CD4-positive, alpha-beta T cell (primary cell): ENCODE results near the gene OR2A14. TPM values are rescaled to one million over a fixed set of nuclear protein-coding genes. Genes with fewer than 3 reads are reported as not detected.
"Not testable (repeated sequence)": the region's sequence is repeated elsewhere in the genome, so short reads cannot be mapped to it uniquely, and the experiment has no call there.

Experiments used
- ATAC-seq: fragments of 200-7000 bp; cut with Tn5 transposase; one replicate; pipeline ENCODE4 v1.10.0; 2022; ENCODE audit warnings: mild to moderate bottlenecking; ENCODE audit not compliant: poor library complexity
- CTCF ChIA-PET: fragments of 350-600 bp; sonication (Branson Sonifier 250); formaldehyde crosslinking; loops from one replicate; lab custom pipeline; 2021; ENCODE audit warnings: antibody characterized with exemption, inconsistent platforms; lab: Charles Lee
- POLR2A ChIA-PET: fragments of 350-600 bp; sonication (Branson Sonifier 250); formaldehyde crosslinking; loops from one replicate; lab custom pipeline; 2021; ENCODE audit warnings: antibody characterized with exemption, inconsistent platforms; lab: Charles Lee
- DNase-seq, 14 experiments: peaks; one replicate each; pipeline ENCODE4 v3.0.0-alpha.2; 2013 to 2020; ENCODE audit warnings: mixed read lengths in 2 of 14
- H3K27ac ChIP-seq, 2 donors: one replicate each; pipeline versions ENCODE4 v1.5.1 to v1.7.0; 2013; ENCODE audit warnings: low read length in 2 of 2, low read depth in 1 of 2, mild to moderate bottlenecking in 1 of 2
- H3K27me3 ChIP-seq, 2 experiments: 1 replicate in 1 of 2; 2 replicates in 1 of 2; pipeline versions ENCODE4 v1.6.1 to v1.7.0; 2013; ENCODE audit warnings: low read length in 2 of 2, control low read depth in 1 of 2, mild to moderate bottlenecking in 1 of 2, moderate library complexity in 1 of 2; ENCODE audit not compliant: insufficient read depth in 2 of 2, control insufficient read depth in 1 of 2
- H3K36me3 ChIP-seq: one replicate; pipeline ENCODE4 v1.6.1; 2013; ENCODE audit warnings: low read length, control low read depth; ENCODE audit not compliant: insufficient read depth
- H3K4me1 ChIP-seq: one replicate; pipeline ENCODE4 v1.6.1; 2013; ENCODE audit warnings: low read length, control low read depth; ENCODE audit not compliant: insufficient read depth
- H3K4me3 ChIP-seq: one replicate; pipeline ENCODE4 v1.5.1; 2013; ENCODE audit warnings: mild to moderate bottlenecking, low read length, moderate library complexity
- H3K9me3 ChIP-seq, 2 experiments: 1 replicate in 1 of 2; 2 replicates in 1 of 2; pipeline versions ENCODE4 v1.6.1 to v1.7.0; 2013; ENCODE audit warnings: low read length in 2 of 2, mild to moderate bottlenecking in 2 of 2, control low read depth in 1 of 2, moderate library complexity in 1 of 2; ENCODE audit not compliant: control insufficient read depth in 1 of 2, insufficient read depth in 1 of 2
- H3K27ac Mint-ChIP-seq: one replicate; pipeline ENCODE4 v1.8.0; 2020; ENCODE audit warnings: mixed read lengths
- H3K27me3 Mint-ChIP-seq: one replicate; pipeline ENCODE4 v1.8.0; 2021; ENCODE audit warnings: mixed read lengths
- H3K36me3 Mint-ChIP-seq: one replicate; pipeline ENCODE4 v1.8.0; 2021; ENCODE audit warnings: low read depth, mixed read lengths
- H3K4me1 Mint-ChIP-seq: one replicate; pipeline ENCODE4 v1.8.0; 2021; ENCODE audit warnings: low read depth, mixed read lengths
- H3K4me3 Mint-ChIP-seq: one replicate; pipeline ENCODE4 v1.8.0; 2020; ENCODE audit warnings: mild to moderate bottlenecking, mixed read lengths
- H3K9me3 Mint-ChIP-seq: one replicate; pipeline ENCODE4 v1.8.0; 2020; ENCODE audit warnings: mixed read lengths
- intact Hi-C, 2 experiments: fragments of 100-400 bp; cut with DNase I in 1 of 2; cut with micrococcal nuclease in 1 of 2; formaldehyde crosslinking; loops; one replicate each; pipeline versions ENCODE4 v1.15.1 to v1.9.0; 2023 to 2025; cut with DNase I, micrococcal nuclease
- total RNA-seq, 174 experiments: library from RNA in 2 of 174; stranded (reverse) in 2 of 174; gene quantifications; one replicate each; pipeline ENCODE4 v1.2.3 and lab custom pipeline; 2021 to 2026
- TF ChIP-seq, protein P1 (sequence below): fragments of 200-600 bp; IDR thresholded peaks from one replicate; pipeline ENCODE4 v1.8.0; 2022; ENCODE audit warnings: antibody characterized with exemption, mild to moderate bottlenecking

The OR2A14 gene
- total RNA-seq, 2 experiments from 2014 or later, result not detected

DNA sequence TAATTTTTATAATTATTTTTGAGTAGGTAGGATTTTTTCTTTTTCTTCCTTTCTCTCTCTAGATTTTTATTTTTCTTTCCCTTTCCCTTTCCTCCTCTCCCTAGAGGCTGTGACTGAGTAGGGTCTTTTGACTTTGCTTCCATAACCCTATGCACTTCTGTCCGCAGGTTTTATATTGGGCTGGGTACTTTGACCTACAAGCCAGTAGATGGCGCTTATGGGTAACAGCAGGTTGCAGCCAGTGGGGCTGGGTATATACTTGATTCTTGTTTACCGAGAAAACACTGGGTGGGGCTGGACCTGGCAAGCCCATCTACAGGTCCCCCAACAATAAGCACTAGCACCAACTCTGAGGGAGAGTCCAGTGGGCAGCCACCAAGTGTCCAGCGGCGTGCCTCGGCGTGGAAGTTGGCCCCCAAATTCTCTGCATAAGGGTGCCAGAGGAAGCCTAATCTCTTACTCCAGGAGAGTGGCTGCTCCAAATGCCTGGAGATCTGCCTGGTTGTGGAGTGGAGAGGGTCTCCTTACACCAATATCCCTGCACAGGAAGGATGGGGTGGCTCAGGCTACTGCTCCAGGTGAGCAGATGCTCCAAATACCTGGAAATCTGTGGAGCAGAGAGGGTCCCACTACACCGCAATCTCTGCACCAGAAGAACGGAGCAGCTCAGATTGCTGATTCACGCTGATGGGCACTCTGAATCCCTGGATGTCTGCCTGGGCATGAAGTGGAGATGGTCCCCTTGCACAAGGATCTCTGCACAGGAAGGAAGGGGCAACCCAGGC lies 55.6 kb downstream of the OR2A14 start:
- H3K4me3 Mint-ChIP-seq, H3K9me3 Mint-ChIP-seq, H3K27ac ChIP-seq, H3K27ac Mint-ChIP-seq, H3K9me3 ChIP-seq, H3K27me3 ChIP-seq, H3K4me1 Mint-ChIP-seq, CTCF ChIA-PET, H3K4me1 ChIP-seq, POLR2A ChIA-PET, H3K4me3 ChIP-seq, H3K36me3 ChIP-seq, H3K36me3 Mint-ChIP-seq: not testable (repeated sequence)
- ATAC-seq, result peak; percentile 97
- peaks cover 11% of the 10 kb centered on the region for H3K27me3 Mint-ChIP-seq
- intact Hi-C loops, result loop anchor here (5.0 kb wide), 1 partner anchor 214 kb away; no protein-coding TSS in a partner anchor
- TF ChIP-seq, protein P1, sequence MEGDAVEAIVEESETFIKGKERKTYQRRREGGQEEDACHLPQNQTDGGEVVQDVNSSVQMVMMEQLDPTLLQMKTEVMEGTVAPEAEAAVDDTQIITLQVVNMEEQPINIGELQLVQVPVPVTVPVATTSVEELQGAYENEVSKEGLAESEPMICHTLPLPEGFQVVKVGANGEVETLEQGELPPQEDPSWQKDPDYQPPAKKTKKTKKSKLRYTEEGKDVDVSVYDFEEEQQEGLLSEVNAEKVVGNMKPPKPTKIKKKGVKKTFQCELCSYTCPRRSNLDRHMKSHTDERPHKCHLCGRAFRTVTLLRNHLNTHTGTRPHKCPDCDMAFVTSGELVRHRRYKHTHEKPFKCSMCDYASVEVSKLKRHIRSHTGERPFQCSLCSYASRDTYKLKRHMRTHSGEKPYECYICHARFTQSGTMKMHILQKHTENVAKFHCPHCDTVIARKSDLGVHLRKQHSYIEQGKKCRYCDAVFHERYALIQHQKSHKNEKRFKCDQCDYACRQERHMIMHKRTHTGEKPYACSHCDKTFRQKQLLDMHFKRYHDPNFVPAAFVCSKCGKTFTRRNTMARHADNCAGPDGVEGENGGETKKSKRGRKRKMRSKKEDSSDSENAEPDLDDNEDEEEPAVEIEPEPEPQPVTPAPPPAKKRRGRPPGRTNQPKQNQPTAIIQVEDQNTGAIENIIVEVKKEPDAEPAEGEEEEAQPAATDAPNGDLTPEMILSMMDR, result peak; percentile 76
- peak in 9 of 14 experiments; percentile 0 to 68 (median 19) for DNase-seq

DNA sequence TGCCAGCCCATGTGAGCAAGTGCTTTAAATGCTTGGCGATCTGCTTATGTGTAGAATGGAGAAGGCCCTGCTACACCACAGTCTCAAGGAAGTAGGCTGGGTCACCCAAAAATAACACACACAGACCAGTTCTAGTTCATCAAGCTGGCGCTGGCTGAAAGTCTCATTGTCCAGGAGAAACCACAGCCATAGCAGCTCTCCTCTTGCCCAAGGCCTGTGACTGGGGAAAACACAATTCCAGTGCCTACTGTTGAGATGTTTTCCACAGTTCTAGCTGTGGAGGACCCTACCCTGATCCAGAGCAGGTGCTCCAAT lies 56.1 kb downstream of the OR2A14 start:
- POLR2A ChIA-PET, H3K27me3 ChIP-seq, H3K27ac Mint-ChIP-seq, H3K9me3 Mint-ChIP-seq, CTCF ChIA-PET, ATAC-seq, DNase-seq, H3K36me3 ChIP-seq, H3K27ac ChIP-seq, H3K9me3 ChIP-seq, H3K4me3 Mint-ChIP-seq, H3K4me3 ChIP-seq, H3K4me1 Mint-ChIP-seq, H3K36me3 Mint-ChIP-seq, H3K4me1 ChIP-seq: not testable (repeated sequence)
- intact Hi-C loops, result loop anchor here (5.0 kb wide), 1 partner anchor 213 kb away; no protein-coding TSS in a partner anchor
- H3K27me3 Mint-ChIP-seq, result peaks cover 11% of the 10 kb centered on the region

Other genes with a start within 250 kb of the OR2A14 start
- 1 to 10 TPM; 7.7 to 8.6 TPM for gene TCAF1, start 221.0 kb upstream of the OR2A14 start, total RNA-seq
- gene OR2F2, start 187.9 kb upstream of the OR2A14 start, total RNA-seq, result not detected
- not detected for gene OR2F1, start 168.3 kb upstream of the OR2A14 start, total RNA-seq
- not detected for gene OR6B1, start 122.9 kb upstream of the OR2A14 start, total RNA-seq
- gene OR2A5, start 74.2 kb upstream of the OR2A14 start, total RNA-seq, result not detected
- gene OR2A25, start 53.4 kb upstream of the OR2A14 start, total RNA-seq, result not detected
- gene OR2A12, start 36.9 kb upstream of the OR2A14 start, total RNA-seq, result not detected
- gene OR2A2, start 13.6 kb upstream of the OR2A14 start, total RNA-seq, result not detected
- 1 to 10 TPM in 1 of 2 experiments, under 1 TPM in 1; 0.95 to 1.2 TPM for gene CTAGE4, start 60.3 kb downstream of the OR2A14 start, total RNA-seq
- gene ARHGEF35, start 72.7 kb downstream of the OR2A14 start, total RNA-seq, result 1 to 10 TPM; 2.0 to 3.2 TPM
- not detected for gene OR2A42, start 116.4 kb downstream of the OR2A14 start, total RNA-seq
- 1 to 10 TPM; 5.4 to 5.6 TPM for gene OR2A7, start 141.6 kb downstream of the OR2A14 start, total RNA-seq
- under 1 TPM; 0.17 to 0.30 TPM for gene CTAGE8, start 146.1 kb downstream of the OR2A14 start, total RNA-seq
- gene OR2A1, start 189.2 kb downstream of the OR2A14 start, total RNA-seq, result under 1 TPM; 0.11 to 0.19 TPM
- 1 to 10 TPM; 7.9 to 9.0 TPM for gene ARHGEF5, start 232.2 kb downstream of the OR2A14 start, total RNA-seq